H1 (cell line): Measurements from ENCODE around the gene NUP43.

Source experiments
- BRCA1 ChIP-seq: IDR thresholded peaks from 2 replicates; pipeline ENCODE4 v1.6.1; 2012; ENCODE audit warnings: low read depth, low read length, improper control_type of control experiment
- CBX8 ChIP-seq: fragments of 300-800, 300-1000 bp; sonication (generic); IDR thresholded peaks from 2 replicates; pipeline ENCODE4 v1.7.1; 2016; ENCODE audit warnings: low read depth, low read length, borderline replicate concordance
- CREB1 ChIP-seq: IDR thresholded peaks from 2 replicates; pipeline ENCODE4 v1.6.1; 2012; ENCODE audit warnings: inconsistent platforms
- JUN ChIP-seq: IDR thresholded peaks from 2 replicates; pipeline ENCODE4 v1.6.1; 2011; ENCODE audit warnings: low read depth, mild to moderate bottlenecking, improper control_type of control experiment, low read length
- MAFK ChIP-seq: IDR thresholded peaks from 2 replicates; pipeline ENCODE4 v1.6.1; 2012; ENCODE audit warnings: low read depth, mild to moderate bottlenecking, improper control_type of control experiment, low read length
- NRF1 ChIP-seq: IDR thresholded peaks from 2 replicates; pipeline ENCODE4 v1.6.1; 2011; ENCODE audit warnings: mild to moderate bottlenecking, low read depth, low read length, improper control_type of control experiment
- RAD21 ChIP-seq, 2 experiments: IDR thresholded peaks in 1 of 2; conservative IDR thresholded peaks in 1 of 2; 2 replicates each; pipeline ENCODE4 v1.6.1; 2011; ENCODE audit warnings: low read depth in 2 of 2, low read length in 2 of 2, improper control_type of control experiment in 1 of 2, inconsistent platforms in 1 of 2, mild to moderate bottlenecking in 1 of 2, moderate library complexity in 1 of 2
- RNF2 ChIP-seq: fragments of 200-900, 300-1000 bp; sonication (generic); IDR thresholded peaks from 2 replicates; pipeline ENCODE4 v1.7.1; 2016; ENCODE audit warnings: borderline replicate concordance, low read depth, mild to moderate bottlenecking, antibody characterized with exemption, low read length; ENCODE audit not compliant: poor library complexity, severe bottlenecking; ENCODE audit errors: missing control alignments
- SAP30 ChIP-seq: fragments of 300-600 bp; sonication (generic); IDR thresholded peaks from 2 replicates; pipeline ENCODE4 v1.7.1; 2012; ENCODE audit warnings: low read length, moderate library complexity, mild to moderate bottlenecking, inconsistent platforms; ENCODE audit not compliant: insufficient read depth, insufficient replicate concordance
- TBP ChIP-seq: IDR thresholded peaks from 2 replicates; pipeline ENCODE4 v1.6.1; 2011; ENCODE audit warnings: low read depth, low read length, improper control_type of control experiment
- YY1 ChIP-seq: IDR thresholded peaks from 2 replicates; pipeline ENCODE4 v1.6.1; 2011; ENCODE audit warnings: low read depth, mild to moderate bottlenecking, low read length
- TF ChIP-seq, protein P1 (sequence below), 3 experiments: IDR thresholded peaks; 1 replicate in 2 of 3; 2 replicates in 1 of 3; pipeline versions ENCODE4 v1.5.1 to v1.6.1; 2011; ENCODE audit warnings: low read length in 3 of 3, mild to moderate bottlenecking in 3 of 3, inconsistent platforms in 2 of 3, low read depth in 1 of 3, moderate library complexity in 1 of 3; ENCODE audit not compliant: insufficient read depth in 1 of 3; ENCODE audit errors: control extremely low read depth in 1 of 3
- TF ChIP-seq, protein P2 (sequence below): IDR thresholded peaks from 2 replicates; pipeline ENCODE4 v1.6.1; 2011; ENCODE audit warnings: low read depth, mild to moderate bottlenecking, low read length; ENCODE audit not compliant: insufficient read depth

DNA sequence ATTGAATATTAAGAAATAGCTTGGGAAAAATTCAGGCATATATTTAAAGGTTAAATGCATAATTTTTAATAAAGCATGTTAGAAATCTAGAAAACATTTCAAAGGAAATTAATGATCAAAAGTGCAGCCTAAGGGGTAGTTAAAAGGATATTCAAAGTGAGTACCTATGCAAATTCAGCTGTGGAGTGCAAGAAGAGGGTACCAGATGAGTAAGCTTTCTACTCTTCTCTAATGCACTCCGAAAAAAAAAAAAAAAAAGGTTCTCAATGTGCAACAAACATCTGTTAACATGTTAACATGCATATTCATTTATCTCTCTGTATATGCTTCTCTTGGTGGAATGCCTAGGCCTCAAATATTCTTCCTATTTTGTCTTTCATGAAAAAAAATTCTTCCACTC, 65.8 kb downstream of the NUP43 start:
- TF ChIP-seq, protein P1, sequence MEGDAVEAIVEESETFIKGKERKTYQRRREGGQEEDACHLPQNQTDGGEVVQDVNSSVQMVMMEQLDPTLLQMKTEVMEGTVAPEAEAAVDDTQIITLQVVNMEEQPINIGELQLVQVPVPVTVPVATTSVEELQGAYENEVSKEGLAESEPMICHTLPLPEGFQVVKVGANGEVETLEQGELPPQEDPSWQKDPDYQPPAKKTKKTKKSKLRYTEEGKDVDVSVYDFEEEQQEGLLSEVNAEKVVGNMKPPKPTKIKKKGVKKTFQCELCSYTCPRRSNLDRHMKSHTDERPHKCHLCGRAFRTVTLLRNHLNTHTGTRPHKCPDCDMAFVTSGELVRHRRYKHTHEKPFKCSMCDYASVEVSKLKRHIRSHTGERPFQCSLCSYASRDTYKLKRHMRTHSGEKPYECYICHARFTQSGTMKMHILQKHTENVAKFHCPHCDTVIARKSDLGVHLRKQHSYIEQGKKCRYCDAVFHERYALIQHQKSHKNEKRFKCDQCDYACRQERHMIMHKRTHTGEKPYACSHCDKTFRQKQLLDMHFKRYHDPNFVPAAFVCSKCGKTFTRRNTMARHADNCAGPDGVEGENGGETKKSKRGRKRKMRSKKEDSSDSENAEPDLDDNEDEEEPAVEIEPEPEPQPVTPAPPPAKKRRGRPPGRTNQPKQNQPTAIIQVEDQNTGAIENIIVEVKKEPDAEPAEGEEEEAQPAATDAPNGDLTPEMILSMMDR (IDR thresholded peaks at IDR 0.05; ENCODE audit: control extremely low read depth in 1 of 3, insufficient read depth in 1 of 3, low read depth in 1 of 3, low read length in 3 of 3) = no peak
- TF ChIP-seq, protein P2, sequence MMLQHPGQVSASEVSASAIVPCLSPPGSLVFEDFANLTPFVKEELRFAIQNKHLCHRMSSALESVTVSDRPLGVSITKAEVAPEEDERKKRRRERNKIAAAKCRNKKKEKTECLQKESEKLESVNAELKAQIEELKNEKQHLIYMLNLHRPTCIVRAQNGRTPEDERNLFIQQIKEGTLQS = no peak
- TF ChIP-seq NRF1 (no peak), TBP (no peak), BRCA1 (no peak), CBX8 (no peak), MAFK (no peak), JUN (no peak), YY1 (no peak), RAD21 (IDR thresholded peaks at IDR 0.05 in 1 of 2, conservative IDR thresholded peaks at IDR 0.05 in 1 of 2; ENCODE audit: low read depth in 2 of 2, low read length in 2 of 2) (no peak), RNF2 (no peak), CREB1 (no peak), SAP30 (no peak)
